SU-DHL-6 (cell line): ENCODE results near the gene PLXDC1.

Experiments
- CTCF ChIP-seq: fragments of 200-600 bp; sonication (generic); IDR thresholded peaks from one replicate; pipeline ENCODE4 v1.5.1; 2017; ENCODE audit warnings: antibody characterized with exemption, mild to moderate bottlenecking, low read length, moderate library complexity; ENCODE audit not compliant: insufficient read depth, poor library complexity, severe bottlenecking
- EZH2phosphoT487 ChIP-seq: fragments of 200-600 bp; sonication (generic), shearing (Covaris generic); conservative IDR thresholded peaks from 2 replicates; pipeline ENCODE4 v1.6.1; 2018; ENCODE audit warnings: mild to moderate bottlenecking, antibody characterized with exemption, low read length, moderate library complexity, mixed read lengths

- TF ChIP-seq CTCF (no peak), EZH2phosphoT487 (no peak)
Observed at GRCh38 chr17:39200957-39201510, 49.6 kb upstream of the PLXDC1 start.
